HG03469 (cell line): ENCODE measurements around the gene TMEM229A.
"Not testable (repeated sequence)": the region's sequence is repeated elsewhere in the genome, so short reads cannot be mapped to it uniquely, and the experiment has no call there.

ENCODE experiments used
- ATAC-seq: cut with Tn5 transposase; IDR thresholded peaks from one replicate; pipeline ENCODE4 v1.9.1; 2021; ENCODE audit warnings: mild to moderate bottlenecking, moderate library complexity, moderate number of reproducible peaks; ENCODE audit not compliant: unreplicated experiment

Gene TMEM229A

DNA sequence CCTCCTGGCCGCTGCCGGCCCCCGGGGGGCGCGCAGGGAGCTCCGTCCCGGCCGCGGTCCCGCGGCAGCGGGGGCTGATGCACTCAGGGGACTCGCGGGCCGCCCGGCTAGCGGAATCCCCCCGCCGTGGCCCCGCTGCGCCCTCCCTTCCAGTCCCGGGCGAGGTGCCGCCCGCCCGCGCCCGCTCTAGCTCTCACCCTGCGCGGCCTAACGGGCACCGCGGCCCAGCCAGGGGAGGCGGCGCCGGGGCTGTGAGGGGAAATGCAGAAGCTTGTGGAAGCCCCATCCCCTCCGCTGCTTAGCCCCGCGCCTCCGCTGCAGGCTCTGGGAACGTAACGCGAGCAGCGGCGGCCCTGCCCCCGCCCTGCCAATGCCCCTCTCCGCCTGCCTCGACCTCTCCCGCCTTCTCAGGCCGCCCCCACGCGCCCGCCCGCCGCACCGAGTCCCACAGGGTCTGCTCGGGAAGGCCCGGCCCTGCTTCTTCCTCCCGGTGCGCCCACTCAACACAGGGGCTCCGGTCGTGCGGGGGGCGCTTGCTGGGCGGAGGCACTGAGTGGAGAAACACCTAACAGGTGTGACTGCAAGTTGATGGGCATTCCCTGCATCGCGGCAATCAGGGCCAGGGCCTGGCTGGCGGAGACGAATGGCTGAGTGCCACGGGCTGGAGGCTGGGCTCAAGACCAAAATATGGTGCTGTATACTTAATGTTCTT is 384 bp upstream of the TMEM229A start:
- ATAC-seq, result no peak

GRCh38 chr7:124031919-124032318 is 948 bp downstream of the TMEM229A start:
- ATAC-seq, result no peak

DNA sequence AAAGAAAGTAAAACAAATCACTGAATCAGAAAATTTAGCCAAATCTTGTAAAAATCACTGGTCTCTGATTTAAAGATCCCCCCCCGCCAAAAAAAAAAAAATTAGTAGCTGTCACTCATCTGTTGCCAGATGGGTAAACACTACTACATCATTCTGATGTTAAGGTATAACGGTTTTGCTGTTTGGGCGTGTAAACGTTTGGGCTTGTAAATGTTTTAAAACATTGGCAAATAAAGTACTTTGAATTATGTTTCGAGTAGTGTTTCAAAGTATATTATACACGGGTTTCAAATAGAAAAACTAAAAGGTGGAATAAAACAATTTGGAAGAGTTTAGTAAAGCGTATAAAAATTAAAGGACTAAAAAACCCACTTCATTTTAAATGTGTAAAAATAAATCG is 1.5 kb downstream of the TMEM229A start:
- no peak for ATAC-seq

- ATAC-seq, result no peak
These were observed 1.9 kb downstream of the TMEM229A start for GRCh38 chr7:124030964-124031363.

DNA sequence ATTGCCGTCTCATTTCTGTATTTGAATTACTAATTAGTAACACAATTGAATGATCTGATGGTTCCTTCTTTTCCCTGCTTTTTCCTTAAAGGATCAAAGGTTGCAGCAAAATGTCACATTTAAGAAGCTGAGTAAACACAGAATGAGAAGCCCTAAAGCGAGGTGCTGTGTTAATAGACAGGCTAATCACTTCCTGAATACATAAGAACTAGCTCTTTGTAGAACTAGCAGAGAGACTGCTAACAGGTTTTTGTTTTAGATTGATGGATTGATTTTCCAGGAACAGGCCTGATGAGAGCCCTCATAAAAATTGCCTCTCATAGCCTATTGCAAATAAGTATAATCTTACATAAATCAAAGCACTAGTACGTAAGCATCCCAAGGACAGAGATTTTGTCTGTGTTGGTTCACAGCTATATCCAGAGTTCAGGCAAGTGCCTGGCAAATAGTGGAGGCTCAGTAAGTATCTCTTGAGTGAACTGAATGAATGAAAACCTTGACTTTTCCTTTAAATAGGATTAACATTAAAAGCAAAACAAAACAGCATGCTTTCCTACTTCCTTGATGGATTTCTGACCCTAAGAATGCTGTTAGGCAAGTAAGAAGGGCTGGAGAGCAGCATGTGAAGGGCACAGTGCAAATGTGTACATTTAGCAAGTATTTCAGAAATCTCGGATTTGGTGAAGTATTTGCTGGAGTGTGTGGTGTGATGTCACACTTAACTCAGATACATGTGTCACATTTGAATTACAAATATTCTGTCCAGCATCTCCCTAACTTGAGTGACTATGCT is 3.3 kb downstream of the TMEM229A start:
- no peak for ATAC-seq

GRCh38 chr7:124027236-124027635 is 5.6 kb downstream of the TMEM229A start:
- no peak for ATAC-seq

DNA sequence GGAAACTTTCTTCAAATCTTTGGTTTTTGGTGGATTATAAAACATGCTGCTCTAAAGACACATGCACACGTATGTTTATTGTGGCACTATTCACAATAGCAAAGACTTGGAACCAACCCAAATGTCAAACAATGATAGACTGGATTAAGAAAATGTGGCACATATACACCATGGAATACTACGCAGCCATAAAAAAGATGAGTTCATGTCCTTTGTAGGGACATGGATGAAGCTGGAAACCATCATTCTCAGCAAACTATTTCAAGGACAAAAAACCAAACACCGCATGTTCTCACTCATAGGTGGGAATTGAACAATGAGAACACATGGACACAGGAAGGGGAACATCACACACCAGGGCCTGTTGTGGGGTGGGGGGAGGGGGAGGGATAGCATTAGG is 8.5 kb downstream of the TMEM229A start:
- not testable (repeated sequence) for ATAC-seq

GRCh38 chr7:124022551-124022950 is 10.3 kb downstream of the TMEM229A start:
- no peak for ATAC-seq

DNA sequence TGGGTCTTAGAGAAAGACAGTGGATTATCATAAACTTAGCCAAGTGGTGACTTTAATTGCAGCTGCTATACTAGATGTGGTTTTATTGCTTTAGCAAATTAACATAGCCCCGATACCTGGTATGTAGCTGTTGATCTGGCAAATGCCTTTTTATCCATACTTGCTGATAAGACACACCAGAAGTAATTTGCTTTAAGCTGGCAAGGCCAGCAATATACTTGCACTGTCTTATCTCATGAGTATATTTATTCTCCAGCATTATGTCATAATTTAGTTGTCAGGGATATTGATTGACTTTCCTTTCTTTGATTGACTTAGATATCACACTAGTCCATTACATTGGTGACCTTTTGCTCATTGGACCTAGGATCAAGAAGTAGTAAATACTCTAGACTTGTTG is 12.8 kb downstream of the TMEM229A start:
- no peak for ATAC-seq

- no peak for ATAC-seq
These were observed 19.6 kb downstream of the TMEM229A start for GRCh38 chr7:124013306-124013705.

- ATAC-seq, result no peak
These were observed 20.0 kb downstream of the TMEM229A start for GRCh38 chr7:124012864-124013263.

- ATAC-seq, result no peak
These were observed 23.5 kb downstream of the TMEM229A start for GRCh38 chr7:124009321-124009720.

- ATAC-seq, result not testable (repeated sequence)
These were observed 24.6 kb downstream of the TMEM229A start for GRCh38 chr7:124008296-124008695.

DNA sequence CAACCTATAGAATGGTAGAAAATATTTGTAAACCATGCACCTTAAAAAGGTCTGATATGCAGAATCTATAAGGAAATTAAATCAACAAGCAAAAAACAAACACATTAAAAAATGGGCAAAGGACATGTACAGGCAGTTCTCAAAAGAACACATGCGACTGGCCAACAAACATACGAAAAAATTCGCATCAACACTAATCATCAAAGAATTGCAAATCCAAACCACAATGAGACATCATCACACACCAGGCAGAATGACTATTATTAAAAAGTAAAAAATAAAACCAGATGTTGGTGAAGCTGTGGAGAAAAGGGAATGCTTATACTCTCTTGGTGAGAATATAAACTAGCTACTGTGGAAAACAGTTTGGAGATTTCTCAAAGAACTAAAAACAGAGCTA is 33.2 kb downstream of the TMEM229A start:
- no peak for ATAC-seq

- ATAC-seq, result no peak
These were observed 33.9 kb downstream of the TMEM229A start for GRCh38 chr7:123998921-123999320.

DNA sequence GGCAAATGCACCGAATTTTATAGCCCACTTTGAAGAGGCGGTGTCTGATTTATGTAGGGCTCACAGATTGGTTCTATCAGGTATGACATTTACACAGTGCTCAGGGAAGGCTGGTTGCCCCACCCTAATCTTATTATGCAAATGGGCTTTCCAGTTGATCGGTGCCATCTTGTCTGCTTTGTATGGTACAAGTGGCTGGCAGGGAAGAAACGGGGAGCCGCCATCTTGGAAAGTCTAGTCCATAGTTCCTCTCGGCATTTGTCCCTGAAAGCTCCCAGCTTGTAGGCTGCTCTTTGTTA is 36.6 kb downstream of the TMEM229A start:
- no peak for ATAC-seq

DNA sequence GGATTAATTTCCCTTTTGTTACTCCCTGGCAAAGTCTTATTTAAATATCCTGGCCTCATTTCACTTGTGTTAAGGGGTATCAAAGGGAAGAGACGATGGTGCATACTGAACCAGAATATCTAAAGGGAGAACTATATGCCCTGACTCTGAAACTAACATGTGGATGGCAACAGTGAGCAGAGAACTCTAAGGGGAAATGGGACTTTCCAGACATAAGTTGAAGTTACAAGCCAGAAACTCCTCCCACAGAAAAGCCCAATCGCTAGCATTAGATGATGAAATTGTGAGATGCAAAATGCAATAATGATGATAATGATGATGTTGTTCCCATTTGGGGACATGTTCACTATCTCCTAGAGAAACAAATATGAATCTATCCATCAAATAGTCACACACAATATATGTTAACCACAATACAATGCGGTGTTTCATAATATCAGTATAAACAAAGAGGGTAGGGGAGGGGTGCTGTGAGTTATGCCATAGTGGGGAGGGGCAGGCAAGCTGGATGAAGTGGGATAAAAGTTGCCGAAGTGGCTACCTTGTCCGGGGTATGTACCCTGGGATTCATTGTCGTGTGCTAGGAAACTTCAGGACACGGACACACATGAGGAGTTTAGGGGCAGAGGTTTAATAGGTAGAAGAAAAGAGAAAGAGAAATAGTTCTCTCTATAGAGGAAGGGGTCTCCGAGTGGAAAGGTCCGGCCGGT is 37.1 kb downstream of the TMEM229A start:
- no peak for ATAC-seq

- ATAC-seq, result no peak
These were observed 38.4 kb downstream of the TMEM229A start for GRCh38 chr7:123994449-123994848.

- no peak for ATAC-seq
These were observed 38.9 kb downstream of the TMEM229A start for GRCh38 chr7:123993996-123994395.

DNA sequence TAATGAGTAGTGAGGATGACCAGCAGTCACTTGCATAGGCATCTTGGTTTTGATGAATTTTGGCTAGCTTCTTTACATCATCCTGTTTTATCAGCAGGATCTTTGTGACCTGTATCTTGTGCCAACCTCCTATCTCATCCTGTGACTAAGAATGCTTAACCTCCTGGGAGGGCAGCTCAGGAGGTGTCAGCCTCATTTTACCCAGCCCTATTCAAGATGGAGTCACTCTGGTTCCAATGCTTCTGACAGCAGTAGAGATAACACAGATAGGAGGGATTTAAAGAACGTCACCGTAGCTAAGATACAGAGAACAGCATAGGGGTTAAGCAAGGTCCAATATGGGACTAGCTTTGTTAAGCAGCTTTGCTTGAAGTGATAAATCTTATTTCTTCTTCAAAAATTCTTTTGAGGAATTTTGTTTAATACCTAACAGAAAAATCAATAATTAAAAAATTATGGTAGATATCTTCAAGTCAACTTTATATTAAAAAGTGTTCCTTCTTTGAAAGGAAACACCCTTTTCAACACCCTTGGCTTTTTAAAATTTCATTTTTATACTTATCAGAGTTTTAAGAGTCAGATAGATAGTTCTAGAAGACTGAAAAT is 39.9 kb downstream of the TMEM229A start:
- ATAC-seq, result no peak

DNA sequence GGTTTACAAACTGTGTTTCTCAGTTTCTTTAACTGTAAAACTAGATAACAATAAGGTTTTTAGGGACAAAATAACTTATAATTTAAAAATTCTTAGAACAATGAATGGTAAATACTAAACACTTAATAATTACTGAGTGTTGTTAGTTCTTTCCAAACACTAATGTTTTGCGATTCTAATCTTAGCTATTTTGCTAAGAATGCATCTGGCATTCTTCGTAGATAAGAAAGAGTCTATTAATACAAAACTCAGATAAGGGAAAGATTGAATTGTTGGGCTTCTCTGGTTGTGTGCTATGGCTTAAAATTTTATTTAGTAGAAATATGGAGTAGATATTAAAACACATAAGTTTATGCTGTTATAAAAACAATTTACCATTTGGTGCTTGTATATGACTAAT is 45.4 kb downstream of the TMEM229A start:
- no peak for ATAC-seq
